ENCODE results near the gene GNPDA2.
"Not testable (repeated sequence)": the region's sequence is repeated elsewhere in the genome, so short reads cannot be mapped to it uniquely, and the experiment has no call there.

GNPDA2 gene

DNA sequence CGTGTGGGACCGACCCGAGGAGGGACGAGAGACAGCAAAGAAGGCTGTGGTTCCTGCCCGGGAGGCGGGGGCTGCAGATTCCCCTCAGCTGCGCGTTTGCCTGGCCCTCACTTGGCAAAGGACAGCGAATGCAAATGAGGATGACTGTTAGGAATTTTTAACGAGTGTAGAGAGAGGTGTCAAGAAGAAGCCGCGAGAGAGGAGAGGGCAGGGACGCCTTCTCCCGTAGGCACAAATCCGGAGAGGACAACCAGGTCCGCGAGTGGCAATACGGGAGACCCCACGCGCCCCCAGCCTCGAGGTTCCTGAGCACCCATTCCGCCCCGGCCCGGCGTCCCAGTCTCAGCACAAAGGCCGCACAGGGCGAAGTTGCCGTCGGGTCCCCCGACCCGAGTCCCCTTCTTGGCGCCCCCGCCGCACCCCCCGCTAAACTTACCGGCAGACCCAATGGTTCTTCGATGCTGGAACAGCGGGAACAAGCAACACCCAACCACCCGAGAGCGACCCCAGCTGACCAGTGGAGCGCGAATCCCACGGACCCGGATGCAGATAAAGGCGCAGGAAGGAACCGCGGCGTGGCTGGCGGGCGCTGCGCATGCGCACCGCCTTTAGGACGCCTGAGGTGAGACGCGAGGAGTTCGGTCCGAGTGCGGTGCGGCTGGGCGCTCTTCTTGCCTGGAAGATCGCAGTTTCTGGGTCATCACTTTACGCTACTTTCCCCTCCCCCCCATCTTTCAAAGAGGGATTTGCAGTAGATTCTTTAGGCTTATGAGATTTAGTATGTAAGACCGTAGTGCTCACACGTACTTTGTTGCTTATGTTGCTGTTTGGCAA lies at the start of gene GNPDA2:
Gene GNPDA2, minus strand, starts transcription at position 519 of the 834 bp plus-strand sequence. CDS start 4,349 bp downstream, outside the sequence.
- peak; percentile 73 for DNase-seq (ENCODE audit: low read depth in 2 of 2)

DNA sequence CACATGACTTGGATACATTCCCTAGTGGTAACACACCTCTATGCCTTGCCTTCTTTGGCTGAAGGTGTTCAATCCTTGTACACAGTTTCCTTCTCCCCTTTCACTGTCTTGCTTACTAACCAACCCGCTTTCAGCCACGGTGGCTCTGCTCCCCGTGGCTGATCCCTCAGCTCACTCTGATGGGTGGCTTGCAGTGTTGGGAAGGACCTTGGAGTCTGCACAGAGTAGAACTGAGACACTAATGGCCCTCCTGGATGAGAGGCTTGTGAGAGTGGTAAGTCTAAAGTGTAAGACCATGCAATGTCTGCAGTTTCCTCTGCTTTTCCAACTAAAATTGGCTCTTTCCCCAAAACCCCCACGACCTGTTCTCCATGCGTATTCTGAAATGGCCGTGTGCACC lies 46.0 kb upstream of the GNPDA2 start:
- DNase-seq (ENCODE audit: low read depth in 2 of 2): no peak

DNA sequence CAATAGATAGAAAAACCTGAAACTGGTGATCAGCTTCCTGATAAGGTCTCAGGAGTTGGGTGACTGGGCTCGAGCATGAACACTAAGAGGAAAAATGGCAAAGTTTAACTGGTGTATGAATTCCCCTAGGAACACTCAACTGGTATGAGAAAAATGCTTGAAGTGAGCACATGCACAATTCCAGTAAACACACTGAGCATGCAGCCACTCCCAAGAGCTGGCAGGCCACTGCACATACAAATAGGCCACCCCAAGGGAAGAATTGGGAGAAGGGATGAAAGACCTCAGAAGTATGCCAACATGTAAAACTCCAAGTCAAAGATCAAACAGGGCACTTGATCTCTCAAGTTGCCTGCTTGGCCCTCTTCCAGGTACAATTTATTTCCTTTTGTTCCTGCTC lies 45.4 kb upstream of the GNPDA2 start:
- DNase-seq (ENCODE audit: low read depth in 2 of 2): no peak

DNA sequence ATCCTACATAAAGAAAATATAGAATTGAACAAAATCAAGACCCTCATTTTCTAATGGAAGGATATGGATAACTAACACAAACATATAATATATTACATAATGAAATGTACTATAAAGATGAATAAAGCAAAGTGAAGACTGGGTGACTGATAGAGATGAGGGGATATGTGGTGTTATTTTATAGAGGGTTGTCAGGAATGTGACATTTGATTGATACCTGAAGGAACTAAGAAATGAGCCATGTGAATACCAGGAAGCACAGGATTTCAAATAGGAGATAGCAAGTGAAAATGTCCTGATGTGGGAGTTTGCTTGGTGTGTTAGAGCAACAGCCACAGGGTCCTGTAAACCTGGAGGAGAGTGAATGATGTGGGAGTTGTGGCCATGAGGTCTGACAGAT lies 40.1 kb upstream of the GNPDA2 start:
- DNase-seq (ENCODE audit: low read depth in 2 of 2): no peak

DNA sequence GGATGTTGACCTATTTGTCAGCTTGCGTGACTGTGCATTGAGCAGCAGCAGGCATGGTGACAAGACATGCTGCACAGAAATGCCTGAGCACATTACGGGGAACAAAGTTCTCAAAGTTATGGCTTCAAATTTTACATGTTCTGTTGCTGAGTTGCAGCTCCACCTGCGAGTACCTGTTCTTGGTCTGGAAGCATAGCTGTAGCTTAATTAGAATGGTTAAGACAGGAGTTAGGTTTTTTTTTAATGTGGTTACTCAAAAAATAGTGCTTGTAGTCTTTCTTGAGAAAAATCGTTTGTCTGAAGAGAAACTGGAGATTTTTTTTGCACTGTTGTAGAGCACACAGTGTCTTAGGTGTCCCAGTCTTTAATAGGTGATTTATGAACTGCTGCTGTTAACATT lies 38.8 kb upstream of the GNPDA2 start:
- DNase-seq (ENCODE audit: low read depth in 2 of 2): no peak

DNA sequence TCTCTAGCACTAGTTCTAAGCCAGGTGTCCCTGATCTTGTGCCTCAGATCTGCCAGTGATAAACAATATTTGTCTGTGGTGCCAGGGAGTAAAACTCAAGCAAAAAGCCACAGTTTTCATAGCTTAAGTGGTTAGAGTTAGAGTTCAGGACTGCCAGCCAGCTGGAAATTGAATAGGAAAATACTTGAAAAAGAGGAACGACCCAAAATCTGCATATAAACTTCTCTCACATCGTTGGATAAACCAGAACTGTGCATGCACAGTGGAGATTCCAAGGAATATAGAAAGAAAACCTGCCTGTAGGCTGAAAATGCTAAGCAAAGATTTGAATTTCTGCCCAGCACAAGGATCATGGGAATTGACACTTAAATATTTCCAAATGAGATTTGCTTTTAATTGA lies 35.0 kb upstream of the GNPDA2 start:
- no peak for DNase-seq (ENCODE audit: low read depth in 2 of 2)

DNA sequence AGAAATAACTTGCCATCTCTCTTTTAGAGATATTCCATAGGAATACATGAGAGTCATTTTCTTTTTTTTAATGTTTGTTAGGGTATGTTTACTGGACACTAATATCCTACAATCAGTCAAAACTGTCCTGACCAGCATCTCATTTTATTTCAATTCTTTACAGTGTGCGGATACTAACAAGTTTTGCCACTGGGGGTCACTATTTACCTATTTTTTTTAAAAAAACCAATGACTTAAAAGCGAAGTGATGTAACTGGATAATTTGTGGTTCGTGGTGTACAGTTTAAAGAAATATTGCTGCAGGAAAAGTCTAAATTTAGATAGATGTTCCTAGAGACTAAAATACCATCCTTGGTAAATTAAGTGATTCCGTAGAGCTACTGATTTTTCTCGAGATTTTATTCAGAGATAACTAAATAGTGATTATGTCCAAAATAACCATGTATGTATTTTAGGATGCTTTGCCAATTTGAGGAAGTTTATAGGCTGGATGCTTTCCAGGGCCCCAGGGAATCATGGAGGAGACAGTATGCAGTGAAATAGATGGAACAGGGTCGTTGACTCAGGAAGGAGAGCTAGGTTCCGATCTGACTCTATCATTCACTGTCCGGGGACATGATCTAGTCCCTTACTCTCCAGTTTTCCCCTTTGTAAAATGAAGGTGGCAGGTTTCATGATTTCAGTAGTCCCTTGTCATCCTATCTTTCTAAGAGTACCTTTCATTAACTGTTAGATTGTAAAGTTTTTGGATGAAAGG lies 34.0 kb upstream of the GNPDA2 start:
- peak; percentile 5 to 11 for DNase-seq (ENCODE audit: low read depth in 2 of 2)

DNA sequence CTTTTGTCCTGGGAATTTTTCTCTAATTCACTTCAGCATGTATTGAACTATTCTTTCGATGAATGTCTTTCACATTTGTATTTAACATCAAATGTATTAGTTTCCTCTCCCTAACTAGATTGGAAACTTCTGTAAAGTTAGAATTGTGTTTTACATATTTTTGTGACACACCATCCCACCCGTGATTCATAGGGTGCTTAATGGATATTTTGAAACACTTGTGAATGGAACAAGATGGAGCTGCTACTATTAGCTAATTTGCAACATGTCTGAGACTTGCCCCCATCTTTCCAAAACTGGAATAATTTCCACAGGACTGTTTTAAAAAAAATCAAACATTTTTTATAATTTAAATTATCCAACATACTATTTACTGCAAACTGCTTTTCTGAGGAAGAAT lies 30.2 kb upstream of the GNPDA2 start:
- DNase-seq (ENCODE audit: low read depth in 2 of 2): no peak

DNA sequence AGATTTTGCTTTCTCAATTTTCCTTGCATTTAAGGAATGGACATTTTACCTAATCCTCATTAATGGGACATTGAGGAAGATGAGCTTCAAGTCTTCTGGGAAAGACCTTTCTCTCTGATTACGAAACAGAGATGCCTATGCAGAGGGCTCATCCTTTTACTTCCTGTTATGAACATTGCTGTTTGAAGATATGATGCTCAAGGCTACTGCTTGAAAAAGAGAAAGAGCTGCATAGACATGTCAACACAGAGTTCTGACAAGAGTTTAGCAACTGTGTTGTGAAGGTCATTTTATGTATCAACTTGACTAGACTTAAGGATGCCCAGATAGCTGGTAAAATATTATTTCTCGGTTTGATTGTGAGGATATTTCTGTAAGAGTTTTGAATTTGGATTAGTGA lies 13.8 kb upstream of the GNPDA2 start:
- no peak for DNase-seq (ENCODE audit: low read depth in 2 of 2)

DNA sequence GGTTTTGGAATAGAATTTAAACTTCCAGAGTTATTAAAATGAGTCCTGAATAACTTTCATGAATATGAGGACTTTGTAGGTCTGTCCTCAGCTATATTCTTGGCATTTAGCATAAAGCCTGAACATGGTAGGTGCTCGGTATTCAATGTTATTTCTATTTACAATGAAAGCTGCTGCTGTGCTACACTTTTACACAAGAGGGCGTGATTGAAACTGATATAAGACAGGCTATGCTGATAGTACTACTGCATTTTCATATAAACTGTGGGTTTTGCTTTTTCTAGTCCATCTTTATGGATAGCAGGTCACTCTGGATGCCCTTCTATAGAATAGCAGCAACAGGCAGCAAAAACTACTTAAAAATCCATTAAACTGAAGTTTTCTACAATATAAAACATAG lies 12.3 kb upstream of the GNPDA2 start:
- no peak for DNase-seq (ENCODE audit: low read depth in 2 of 2)

DNA sequence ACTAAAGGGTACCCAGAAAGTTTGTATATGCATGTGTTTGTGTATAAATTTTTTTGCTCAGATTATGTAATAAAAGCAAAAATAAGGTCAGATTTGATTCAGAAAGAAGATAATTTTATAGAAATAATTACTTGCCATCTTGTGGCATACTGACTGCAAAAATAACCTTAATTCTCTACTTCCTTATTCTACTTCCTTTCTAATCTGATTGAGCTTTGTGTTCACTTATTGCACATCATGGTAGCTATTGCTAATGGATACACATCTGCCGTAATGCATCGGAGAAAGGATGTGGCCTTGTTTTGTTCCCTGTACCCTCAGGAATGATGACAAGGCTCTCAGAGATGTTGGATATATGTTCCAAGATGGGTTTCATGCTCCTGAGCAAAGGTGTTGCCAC lies 10.5 kb upstream of the GNPDA2 start:
- no peak for DNase-seq (ENCODE audit: low read depth in 2 of 2)

DNA sequence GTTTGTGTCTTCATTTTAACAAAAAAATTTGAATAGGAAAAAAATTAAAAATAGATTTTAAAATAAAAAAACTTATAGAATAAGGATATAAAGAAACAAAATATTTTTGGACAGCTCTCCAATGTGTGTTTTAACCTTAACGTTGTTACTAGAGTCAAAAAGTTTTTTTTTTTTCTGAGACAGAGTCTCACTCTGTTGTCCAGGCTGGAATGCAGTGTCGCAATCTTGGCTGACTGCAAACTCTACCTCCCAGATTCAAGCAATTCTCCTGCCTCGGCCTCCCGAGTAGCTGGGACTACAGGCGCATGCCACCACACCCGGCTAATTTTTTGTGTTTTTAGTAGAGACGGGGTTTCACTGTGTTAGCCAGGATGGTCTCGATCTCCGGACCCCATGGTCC lies 2.3 kb upstream of the GNPDA2 start:
- not testable (repeated sequence) for DNase-seq (ENCODE audit: low read depth in 2 of 2)

DNA sequence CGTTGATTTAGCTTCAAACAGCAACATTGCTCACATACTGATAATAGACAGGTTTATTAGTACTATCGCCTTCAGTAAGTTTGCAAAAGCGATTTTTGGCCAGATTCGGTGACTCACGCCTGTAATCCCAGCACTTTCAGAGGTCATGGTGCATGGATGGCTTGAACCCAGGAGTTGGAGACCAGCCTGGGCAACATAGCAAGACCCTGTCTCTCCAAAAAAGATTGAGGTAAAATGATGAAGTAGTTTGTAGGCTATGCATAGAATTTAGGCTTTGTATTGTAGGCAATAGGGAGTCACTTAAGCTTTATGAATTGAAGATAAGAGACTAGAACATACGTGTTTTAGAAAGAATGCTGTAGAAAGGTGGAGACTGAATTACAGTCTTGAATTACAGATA lies 1.1 kb upstream of the GNPDA2 start:
- no peak for DNase-seq (ENCODE audit: low read depth in 2 of 2)

DNA sequence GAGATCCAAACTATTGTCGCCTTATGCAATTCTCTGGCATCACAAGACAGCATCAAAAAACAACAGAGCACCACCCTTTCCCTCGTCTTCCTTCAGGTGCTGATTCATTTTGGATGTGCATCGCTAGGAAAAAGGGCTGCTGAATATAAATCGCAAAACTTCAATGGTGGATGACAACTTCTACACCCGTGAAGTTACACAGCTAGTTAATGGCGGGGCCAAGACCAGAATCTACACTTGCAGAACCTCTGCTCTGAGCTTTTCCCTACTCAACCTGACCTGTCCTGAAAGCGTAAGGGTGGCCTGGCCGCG lies 674 bp downstream of the GNPDA2 start:
- DNase-seq (ENCODE audit: low read depth in 2 of 2): no peak

DNA sequence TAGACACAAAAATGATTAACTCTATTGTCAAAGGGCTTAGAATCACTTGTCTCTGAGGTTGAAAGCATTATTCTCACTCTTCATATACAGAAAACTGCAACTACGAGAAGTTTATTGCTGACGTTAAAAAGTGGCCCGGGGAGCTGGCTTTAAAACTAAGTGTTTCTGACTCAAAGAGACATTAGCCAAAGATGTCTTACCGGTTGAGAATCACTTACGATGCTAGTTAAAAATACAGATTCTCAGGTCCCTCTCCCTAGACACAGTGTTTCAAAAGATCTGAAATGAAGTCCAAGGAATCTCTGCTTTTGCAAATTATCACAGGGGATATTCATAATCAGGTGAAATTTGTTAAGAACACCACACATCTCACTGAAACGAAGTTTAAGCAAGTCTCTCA lies 1.2 kb downstream of the GNPDA2 start:
- no peak for DNase-seq (ENCODE audit: low read depth in 2 of 2)

DNA sequence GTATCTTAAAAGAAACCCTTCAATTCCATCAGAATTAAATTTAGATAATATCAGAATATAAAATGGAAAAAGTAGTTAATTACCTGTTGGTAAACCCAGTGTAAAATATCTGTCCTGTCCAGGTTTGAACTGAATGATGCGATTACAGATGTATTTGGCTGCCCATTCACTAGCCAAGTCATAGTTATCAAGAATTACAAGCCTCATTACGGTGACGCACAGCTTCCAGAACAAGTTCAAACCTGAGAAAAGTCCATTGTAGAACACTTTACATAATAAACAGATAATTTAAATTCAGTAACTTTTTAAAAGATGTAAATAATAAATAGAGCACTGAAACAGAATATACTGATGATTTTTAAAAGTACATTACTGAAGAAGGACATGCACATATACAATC lies 4.4 kb downstream of the GNPDA2 start:
- no peak for DNase-seq (ENCODE audit: low read depth in 2 of 2)

DNA sequence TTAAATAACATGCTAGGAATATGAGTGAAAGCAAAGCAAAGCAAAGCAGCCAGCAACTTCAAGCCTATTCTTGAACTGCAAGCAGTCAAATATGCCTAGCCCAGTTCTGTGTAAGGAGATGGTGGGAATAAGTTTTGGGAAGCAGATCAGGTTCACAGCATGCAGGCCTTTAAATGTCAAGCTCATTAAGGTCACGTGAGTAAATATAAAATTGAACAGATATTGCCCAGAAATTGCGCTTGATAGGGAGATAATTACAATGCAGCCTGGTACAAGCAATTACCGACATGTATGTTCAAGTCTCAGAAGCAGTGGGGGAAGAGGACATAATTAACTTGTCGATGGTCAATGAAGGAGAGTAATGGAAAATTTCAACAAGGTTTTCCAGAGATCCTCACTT lies 6.0 kb downstream of the GNPDA2 start:
- no peak for DNase-seq (ENCODE audit: low read depth in 2 of 2)

DNA sequence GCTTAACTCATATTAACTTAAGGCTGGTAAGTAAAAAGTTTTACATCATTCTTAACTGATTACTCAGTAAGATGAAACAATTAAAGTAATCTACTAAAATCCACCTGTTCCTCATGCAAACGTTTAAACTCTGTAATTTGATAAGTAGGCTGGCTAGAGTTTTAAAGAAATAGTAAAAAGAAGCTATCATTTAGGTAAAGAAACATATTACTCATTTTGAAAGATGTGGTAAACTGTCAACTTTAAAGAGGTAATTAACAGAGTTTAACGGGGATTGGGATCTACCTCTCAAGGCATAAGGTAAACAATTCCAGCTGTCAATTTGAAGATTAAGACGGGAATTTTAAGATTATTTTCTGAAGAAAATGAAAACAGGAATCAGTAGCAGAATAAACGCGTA lies 9.8 kb downstream of the GNPDA2 start:
- no peak for DNase-seq (ENCODE audit: low read depth in 2 of 2)

DNA sequence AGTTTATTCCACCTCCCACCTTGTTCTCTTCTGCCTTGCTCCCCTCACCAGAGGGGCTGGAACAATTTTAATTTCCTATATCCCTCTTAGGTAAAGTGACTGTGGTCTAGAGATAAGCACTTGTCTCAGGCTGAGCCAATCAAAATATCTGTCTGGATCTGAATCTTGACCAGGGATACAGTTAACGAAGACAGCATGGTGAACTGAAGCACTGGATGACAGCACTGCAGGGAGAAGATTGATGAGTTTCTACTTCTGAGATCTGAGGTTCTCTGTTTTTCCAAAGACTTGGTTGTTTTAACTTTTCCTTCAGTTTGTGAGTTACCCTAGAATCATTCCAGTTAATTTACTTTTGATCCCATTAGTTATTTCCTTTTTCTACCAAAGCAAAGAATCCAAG lies 13.2 kb downstream of the GNPDA2 start:
- DNase-seq (ENCODE audit: low read depth in 2 of 2): no peak

DNA sequence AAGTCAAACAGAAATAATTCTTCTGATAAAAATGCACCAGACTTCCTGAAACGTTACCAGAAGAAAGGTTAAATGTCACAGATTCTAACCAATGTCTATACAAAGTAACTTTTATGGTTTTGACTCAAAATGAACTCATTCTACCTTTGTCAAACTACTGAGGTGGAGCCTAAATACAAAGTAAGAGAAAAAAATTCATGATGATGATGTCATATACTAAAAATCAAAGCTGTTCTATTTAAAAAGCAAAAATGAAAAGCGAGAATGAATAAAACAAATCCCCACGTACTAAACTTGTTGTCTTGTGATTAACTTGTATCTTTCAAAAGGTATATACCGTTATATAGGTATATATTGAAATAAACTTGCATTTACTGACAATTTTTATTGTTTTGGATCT lies 21.7 kb downstream of the GNPDA2 start:
- no peak for DNase-seq (ENCODE audit: low read depth in 2 of 2)

DNA sequence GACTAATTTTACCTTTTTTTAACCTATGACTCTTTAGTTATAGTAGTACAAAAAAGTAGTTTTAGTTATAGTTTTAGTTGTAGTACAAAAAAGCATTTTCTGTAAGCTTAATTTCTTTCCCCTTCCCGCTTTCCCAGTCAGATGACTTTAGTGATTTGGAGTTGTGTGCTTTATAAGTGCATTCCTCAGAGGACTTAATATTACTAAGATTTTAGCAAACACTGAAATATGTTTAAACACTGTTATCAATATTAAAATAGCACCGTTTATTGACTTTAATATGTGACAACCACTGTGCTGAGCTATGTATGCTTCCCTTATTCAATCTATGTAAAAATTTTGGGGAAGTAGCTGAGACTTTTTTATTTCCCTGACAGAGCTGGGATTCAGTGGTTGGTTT lies 25.3 kb downstream of the GNPDA2 start:
- DNase-seq (ENCODE audit: low read depth in 2 of 2): no peak

DNA sequence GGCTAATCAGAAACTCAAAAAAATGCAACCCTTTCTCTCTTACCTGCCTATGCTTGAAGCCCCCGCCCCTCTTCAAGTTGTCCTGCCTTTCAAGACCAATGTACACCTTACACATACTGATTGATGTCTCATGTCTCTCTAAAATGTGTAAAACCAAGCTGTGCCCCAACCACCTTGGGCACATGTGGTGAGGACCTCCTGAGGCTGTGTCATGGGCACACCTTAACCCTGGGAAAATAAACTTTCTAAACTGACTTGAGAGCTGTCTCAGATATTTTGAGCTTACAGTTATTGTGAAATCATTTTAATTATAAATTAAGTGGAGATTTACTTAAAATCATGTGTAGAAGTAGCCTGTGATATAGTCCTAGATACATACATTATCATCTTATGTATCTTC lies 25.9 kb downstream of the GNPDA2 start:
- DNase-seq (ENCODE audit: low read depth in 2 of 2): no peak

DNA sequence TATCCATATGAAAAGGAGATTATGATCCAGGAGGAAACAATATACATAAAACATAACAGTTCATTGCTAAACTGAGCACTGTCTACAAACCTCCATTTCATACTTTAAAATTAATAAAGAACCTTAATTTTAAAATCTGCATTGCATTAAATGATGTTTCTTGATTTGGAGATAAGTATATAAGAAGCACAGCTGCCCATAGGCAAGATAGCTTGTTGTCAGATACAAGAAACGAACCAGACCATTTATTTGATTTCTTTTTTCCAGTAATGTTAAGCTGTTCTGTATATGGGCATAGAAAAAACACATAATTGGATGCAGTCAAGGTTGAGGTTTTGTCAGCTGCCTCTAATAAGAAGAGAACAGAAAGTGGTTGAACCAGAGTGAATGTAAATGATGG lies 41.7 kb downstream of the GNPDA2 start:
- no peak for DNase-seq (ENCODE audit: low read depth in 2 of 2)

DNA sequence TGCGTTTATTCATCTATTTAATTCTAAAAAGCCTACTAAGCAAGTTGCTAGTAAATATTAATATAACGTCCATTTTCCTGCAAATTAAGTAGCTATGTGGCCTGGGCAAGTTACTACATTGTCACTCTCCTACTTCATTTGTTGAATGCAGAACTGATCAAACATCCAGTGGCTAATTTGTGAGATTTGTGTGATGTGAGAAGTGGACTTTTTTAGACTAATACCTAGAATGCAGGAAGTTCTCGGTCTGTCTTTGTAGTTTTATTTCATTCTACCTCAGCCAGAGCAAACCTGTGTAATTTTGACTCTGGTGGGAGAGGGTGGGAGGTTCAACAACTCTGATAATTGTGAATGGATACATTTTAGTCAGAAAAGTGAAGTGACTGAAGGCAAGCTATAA lies 47.3 kb downstream of the GNPDA2 start:
- no peak for DNase-seq (ENCODE audit: low read depth in 2 of 2)

Measured in fibroblast of skin of left quadriceps (primary cell).